Gastroesophageal sphincter (tissue), 3 donors: ENCODE data around the gene RBM47.

Source experiments
- EP300 ChIP-seq: sonication (generic); formaldehyde crosslinking; IDR thresholded peaks from one replicate; pipeline ENCODE4 v1.6.1; 2017; ENCODE audit warnings: antibody characterized with exemption, mild to moderate bottlenecking
- POLR2A ChIP-seq, 2 donors: fragments of 450-650 bp; IDR thresholded peaks; one replicate each; pipeline ENCODE4 v1.6.1; 2017; ENCODE audit warnings: antibody characterized with exemption in 2 of 2, mild to moderate bottlenecking in 2 of 2, moderate library complexity in 1 of 2
- POLR2AphosphoS5 ChIP-seq: sonication (generic); formaldehyde crosslinking; IDR thresholded peaks from one replicate; pipeline ENCODE4 v1.6.1; 2017; ENCODE audit warnings: antibody characterized with exemption
- TF ChIP-seq, protein P1 (sequence below), 4 experiments: fragments of 200-600 bp in 2 of 4; fragments of 450-650 bp in 2 of 4; sonication (generic) in 1 of 4; IDR thresholded peaks; one replicate each; pipeline ENCODE4 v1.5.1; 2017 to 2019; ENCODE audit warnings: antibody characterized with exemption in 4 of 4, mild to moderate bottlenecking in 2 of 4, moderate library complexity in 2 of 4

DNA sequence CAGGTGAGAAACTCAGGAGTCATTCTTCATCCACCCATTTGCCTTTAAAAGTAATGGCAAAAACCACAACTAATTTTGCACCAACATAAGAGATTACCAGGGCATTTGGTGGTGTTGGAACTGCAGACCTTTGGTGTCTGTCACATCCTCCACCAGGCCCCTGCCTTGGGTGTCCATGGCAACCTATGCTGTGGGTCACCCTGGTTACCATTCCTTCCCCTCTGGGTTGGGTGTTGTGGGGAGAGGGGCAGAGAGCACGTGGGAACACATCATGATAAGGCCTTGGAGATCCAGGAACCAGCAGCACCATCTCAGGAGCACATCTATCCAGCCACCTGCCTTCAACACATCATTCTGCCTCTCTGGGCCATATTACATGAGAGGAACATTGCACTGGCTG is 217.3 kb downstream of the RBM47 start:
- no peak for TF ChIP-seq EP300
- no peak for TF ChIP-seq POLR2A (IDR thresholded peaks at IDR 0.05)
- TF ChIP-seq, protein P1, sequence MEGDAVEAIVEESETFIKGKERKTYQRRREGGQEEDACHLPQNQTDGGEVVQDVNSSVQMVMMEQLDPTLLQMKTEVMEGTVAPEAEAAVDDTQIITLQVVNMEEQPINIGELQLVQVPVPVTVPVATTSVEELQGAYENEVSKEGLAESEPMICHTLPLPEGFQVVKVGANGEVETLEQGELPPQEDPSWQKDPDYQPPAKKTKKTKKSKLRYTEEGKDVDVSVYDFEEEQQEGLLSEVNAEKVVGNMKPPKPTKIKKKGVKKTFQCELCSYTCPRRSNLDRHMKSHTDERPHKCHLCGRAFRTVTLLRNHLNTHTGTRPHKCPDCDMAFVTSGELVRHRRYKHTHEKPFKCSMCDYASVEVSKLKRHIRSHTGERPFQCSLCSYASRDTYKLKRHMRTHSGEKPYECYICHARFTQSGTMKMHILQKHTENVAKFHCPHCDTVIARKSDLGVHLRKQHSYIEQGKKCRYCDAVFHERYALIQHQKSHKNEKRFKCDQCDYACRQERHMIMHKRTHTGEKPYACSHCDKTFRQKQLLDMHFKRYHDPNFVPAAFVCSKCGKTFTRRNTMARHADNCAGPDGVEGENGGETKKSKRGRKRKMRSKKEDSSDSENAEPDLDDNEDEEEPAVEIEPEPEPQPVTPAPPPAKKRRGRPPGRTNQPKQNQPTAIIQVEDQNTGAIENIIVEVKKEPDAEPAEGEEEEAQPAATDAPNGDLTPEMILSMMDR (IDR thresholded peaks at IDR 0.05) = no peak
- no peak for TF ChIP-seq POLR2AphosphoS5
